HepG2 (cell line): ENCODE measurements around the gene MEPCE. TPM values are rescaled to one million over a fixed set of nuclear protein-coding genes. Genes with fewer than 3 reads are reported as not detected.

ENCODE experiments used
- ASH2L ChIP-seq: fragments of 300-600, 200-600 bp; sonication (generic); IDR thresholded peaks from 2 replicates; pipeline ENCODE4 v1.7.0; 2017; ENCODE audit warnings: low read depth, mild to moderate bottlenecking, moderate library complexity, mixed read lengths, low read length; ENCODE audit not compliant: insufficient read length
- DR1 ChIP-seq: sonication (generic); formaldehyde crosslinking; IDR thresholded peaks from 2 replicates; pipeline ENCODE4 v1.8.0; 2021; ENCODE audit warnings: mild to moderate bottlenecking, missing genetic modification reagents, inconsistent platforms
- FOXJ3 ChIP-seq: sonication (generic); formaldehyde crosslinking; IDR thresholded peaks from 2 replicates; pipeline ENCODE4 v1.4.0; 2020; ENCODE audit warnings: missing genetic modification reagents, mild to moderate bottlenecking, borderline replicate concordance
- FOXM1 ChIP-seq: sonication (generic); formaldehyde crosslinking; IDR thresholded peaks from 2 replicates; pipeline ENCODE4 v1.5.0; 2020; ENCODE audit warnings: missing genetic modification reagents
- FUBP1 ChIP-seq: sonication (generic); formaldehyde crosslinking; IDR thresholded peaks from 2 replicates; pipeline ENCODE4 v1.5.1; 2020; ENCODE audit warnings: missing genetic modification reagents, mild to moderate bottlenecking, borderline replicate concordance
- MIXL1 ChIP-seq: IDR thresholded peaks from 2 replicates; pipeline ENCODE4 v1.6.1; 2016
- NFKB2 ChIP-seq: sonication (generic); formaldehyde crosslinking; IDR thresholded peaks from 2 replicates; pipeline ENCODE4 v1.4.0; 2020; ENCODE audit warnings: missing genetic modification reagents, borderline replicate concordance
- SP1 ChIP-seq, 2 experiments: fragments of 450-650 bp in 1 of 2; sonication (generic) in 1 of 2; formaldehyde crosslinking in 1 of 2; IDR thresholded peaks; 2 replicates each; pipeline versions ENCODE4 v1.4.0 to v1.6.1; 2016 to 2020; ENCODE audit warnings: missing genetic modification reagents in 1 of 2
- TP53 ChIP-seq: sonication (generic); formaldehyde crosslinking; conservative IDR thresholded peaks from 2 replicates; pipeline ENCODE4 v1.4.0; 2020; ENCODE audit warnings: missing genetic modification reagents
- ZBTB7B ChIP-seq: sonication (generic); formaldehyde crosslinking; IDR thresholded peaks from 2 replicates; pipeline ENCODE4 v1.4.0; 2020; ENCODE audit warnings: missing genetic modification reagents
- ZNF614 ChIP-seq: IDR thresholded peaks from 2 replicates; pipeline ENCODE4 v1.6.1; 2018; ENCODE audit warnings: missing biosample characterization, missing genetic modification reagents, inconsistent platforms, borderline replicate concordance
- ZNF83 ChIP-seq: sonication (generic); formaldehyde crosslinking; IDR thresholded peaks from 2 replicates; pipeline ENCODE4 v1.4.0; 2020; ENCODE audit warnings: missing genetic modification reagents, mild to moderate bottlenecking, borderline replicate concordance
- polyA plus RNA-seq, 8 experiments: library from polyadenylated mRNA; depleted of rRNA in 3 of 8; stranded (reverse) in 7 of 8; unstranded in 1 of 8; fragments of >200 nt; fragmentation: Illumina TruSeq in 4 of 8; extraction: Trizol in 4 of 8; gene quantifications; 2 replicates each; pipeline versions ENCODE4 v1.2.1 to v1.2.3, GENCODE V29; 2011 to 2016; ENCODE audit warnings: low read depth in 4 of 8, missing spikeins in 1 of 8, mixed read lengths in 1 of 8; ENCODE audit not compliant: insufficient read depth in 1 of 8
- total RNA-seq, 5 experiments: library from RNA; depleted of rRNA; stranded (reverse); fragments of >200 nt; fragmentation: Illumina TruSeq; extraction: Trizol; gene quantifications; 2 replicates each; pipeline ENCODE4 v1.2.3, GENCODE V29; 2016; ENCODE audit warnings: low read depth in 1 of 5
- TF ChIP-seq, protein P1 (sequence below): IDR thresholded peaks from 2 replicates; pipeline ENCODE4 v1.6.1; 2016; ENCODE audit warnings: low read depth, missing genetic modification reagents, missing compliant biosample characterization
- TF ChIP-seq, protein P2 (sequence below): sonication (generic); formaldehyde crosslinking; IDR thresholded peaks from 2 replicates; pipeline ENCODE4 v1.5.0; 2020; ENCODE audit warnings: mild to moderate bottlenecking, missing genetic modification reagents
- TF ChIP-seq, protein P3 (sequence below): IDR thresholded peaks from 2 replicates; pipeline ENCODE4 v1.6.1; 2016; ENCODE audit warnings: low read depth
- TF ChIP-seq, protein P4 (sequence below): sonication (generic); formaldehyde crosslinking; IDR thresholded peaks from 2 replicates; pipeline ENCODE4 v1.5.0; 2020; ENCODE audit warnings: missing genetic modification reagents, mild to moderate bottlenecking, borderline replicate concordance

The MEPCE gene
- total and polyA plus RNA-seq, 2 of the 13 experiments (the other 11 are each of a cell fraction or from before 2014, with no cell fraction given): 12.3 to 26.0 TPM

DNA sequence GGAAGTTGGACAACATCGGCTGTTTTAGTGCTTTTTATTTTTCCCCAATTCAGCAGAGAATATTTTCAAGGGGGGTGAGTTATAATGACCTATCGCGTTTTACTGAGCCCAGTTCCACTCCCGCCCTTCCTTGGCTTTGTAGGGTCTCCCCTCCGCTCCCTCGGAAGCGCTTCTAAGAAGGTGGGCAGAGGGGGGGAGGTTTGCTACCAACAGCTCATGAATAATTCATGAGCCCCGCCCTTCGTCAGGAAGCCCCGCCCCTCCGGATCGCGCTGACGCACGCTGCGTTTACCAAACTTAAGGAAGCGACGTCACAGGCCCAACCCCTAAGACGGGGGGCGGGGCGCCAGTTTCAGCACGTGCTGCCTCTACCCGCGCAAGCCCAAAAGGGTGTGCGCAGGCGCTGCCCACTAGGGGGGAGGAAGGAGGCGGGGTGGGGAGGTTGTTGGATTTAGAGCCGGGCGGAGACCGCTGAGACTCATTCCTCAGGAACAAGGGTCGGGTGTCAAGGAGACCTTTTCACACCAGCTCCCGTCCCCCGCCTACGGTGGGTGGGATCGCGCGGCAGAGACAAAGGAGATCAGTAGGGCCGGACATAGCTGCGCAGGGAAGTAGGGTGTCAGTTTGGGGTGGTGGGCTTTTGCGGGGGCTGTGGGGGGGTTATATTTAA lies 529 bp upstream of the MEPCE start (continued):
- TF ChIP-seq, protein P1, sequence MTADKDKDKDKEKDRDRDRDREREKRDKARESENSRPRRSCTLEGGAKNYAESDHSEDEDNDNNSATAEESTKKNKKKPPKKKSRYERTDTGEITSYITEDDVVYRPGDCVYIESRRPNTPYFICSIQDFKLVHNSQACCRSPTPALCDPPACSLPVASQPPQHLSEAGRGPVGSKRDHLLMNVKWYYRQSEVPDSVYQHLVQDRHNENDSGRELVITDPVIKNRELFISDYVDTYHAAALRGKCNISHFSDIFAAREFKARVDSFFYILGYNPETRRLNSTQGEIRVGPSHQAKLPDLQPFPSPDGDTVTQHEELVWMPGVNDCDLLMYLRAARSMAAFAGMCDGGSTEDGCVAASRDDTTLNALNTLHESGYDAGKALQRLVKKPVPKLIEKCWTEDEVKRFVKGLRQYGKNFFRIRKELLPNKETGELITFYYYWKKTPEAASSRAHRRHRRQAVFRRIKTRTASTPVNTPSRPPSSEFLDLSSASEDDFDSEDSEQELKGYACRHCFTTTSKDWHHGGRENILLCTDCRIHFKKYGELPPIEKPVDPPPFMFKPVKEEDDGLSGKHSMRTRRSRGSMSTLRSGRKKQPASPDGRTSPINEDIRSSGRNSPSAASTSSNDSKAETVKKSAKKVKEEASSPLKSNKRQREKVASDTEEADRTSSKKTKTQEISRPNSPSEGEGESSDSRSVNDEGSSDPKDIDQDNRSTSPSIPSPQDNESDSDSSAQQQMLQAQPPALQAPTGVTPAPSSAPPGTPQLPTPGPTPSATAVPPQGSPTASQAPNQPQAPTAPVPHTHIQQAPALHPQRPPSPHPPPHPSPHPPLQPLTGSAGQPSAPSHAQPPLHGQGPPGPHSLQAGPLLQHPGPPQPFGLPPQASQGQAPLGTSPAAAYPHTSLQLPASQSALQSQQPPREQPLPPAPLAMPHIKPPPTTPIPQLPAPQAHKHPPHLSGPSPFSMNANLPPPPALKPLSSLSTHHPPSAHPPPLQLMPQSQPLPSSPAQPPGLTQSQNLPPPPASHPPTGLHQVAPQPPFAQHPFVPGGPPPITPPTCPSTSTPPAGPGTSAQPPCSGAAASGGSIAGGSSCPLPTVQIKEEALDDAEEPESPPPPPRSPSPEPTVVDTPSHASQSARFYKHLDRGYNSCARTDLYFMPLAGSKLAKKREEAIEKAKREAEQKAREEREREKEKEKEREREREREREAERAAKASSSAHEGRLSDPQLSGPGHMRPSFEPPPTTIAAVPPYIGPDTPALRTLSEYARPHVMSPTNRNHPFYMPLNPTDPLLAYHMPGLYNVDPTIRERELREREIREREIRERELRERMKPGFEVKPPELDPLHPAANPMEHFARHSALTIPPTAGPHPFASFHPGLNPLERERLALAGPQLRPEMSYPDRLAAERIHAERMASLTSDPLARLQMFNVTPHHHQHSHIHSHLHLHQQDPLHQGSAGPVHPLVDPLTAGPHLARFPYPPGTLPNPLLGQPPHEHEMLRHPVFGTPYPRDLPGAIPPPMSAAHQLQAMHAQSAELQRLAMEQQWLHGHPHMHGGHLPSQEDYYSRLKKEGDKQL (CRISPR knock-in tag): no peak
- no peak for TF ChIP-seq ZBTB7B (CRISPR knock-in tag)
- peak; percentile 64 for TF ChIP-seq ASH2L
- no peak for TF ChIP-seq ZNF83 (CRISPR knock-in tag)
- 0 out of 2 replicates have a peak, but pooled peaks have one; percentile 18 for TF ChIP-seq FOXJ3
- TF ChIP-seq, protein P2, sequence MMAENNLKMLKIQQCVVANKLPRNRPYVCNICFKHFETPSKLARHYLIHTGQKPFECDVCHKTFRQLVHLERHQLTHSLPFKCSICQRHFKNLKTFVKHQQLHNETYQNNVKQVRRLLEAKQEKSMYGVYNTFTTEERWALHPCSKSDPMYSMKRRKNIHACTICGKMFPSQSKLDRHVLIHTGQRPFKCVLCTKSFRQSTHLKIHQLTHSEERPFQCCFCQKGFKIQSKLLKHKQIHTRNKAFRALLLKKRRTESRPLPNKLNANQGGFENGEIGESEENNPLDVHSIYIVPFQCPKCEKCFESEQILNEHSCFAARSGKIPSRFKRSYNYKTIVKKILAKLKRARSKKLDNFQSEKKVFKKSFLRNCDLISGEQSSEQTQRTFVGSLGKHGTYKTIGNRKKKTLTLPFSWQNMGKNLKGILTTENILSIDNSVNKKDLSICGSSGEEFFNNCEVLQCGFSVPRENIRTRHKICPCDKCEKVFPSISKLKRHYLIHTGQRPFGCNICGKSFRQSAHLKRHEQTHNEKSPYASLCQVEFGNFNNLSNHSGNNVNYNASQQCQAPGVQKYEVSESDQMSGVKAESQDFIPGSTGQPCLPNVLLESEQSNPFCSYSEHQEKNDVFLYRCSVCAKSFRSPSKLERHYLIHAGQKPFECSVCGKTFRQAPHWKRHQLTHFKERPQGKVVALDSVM: peak; percentile 96
- no peak for TF ChIP-seq FOXM1 (CRISPR knock-in tag)
- TF ChIP-seq ZNF614 (CRISPR knock-in tag): no peak; the same call in 1 of the 2 replicates
- TF ChIP-seq DR1 (CRISPR knock-in tag): no peak
- no peak for TF ChIP-seq SP1 (IDR thresholded peaks at IDR 0.05)
- TF ChIP-seq SP1 (CRISPR knock-in tag; IDR thresholded peaks at IDR 0.05): peak; percentile 92
- TF ChIP-seq, protein P3, sequence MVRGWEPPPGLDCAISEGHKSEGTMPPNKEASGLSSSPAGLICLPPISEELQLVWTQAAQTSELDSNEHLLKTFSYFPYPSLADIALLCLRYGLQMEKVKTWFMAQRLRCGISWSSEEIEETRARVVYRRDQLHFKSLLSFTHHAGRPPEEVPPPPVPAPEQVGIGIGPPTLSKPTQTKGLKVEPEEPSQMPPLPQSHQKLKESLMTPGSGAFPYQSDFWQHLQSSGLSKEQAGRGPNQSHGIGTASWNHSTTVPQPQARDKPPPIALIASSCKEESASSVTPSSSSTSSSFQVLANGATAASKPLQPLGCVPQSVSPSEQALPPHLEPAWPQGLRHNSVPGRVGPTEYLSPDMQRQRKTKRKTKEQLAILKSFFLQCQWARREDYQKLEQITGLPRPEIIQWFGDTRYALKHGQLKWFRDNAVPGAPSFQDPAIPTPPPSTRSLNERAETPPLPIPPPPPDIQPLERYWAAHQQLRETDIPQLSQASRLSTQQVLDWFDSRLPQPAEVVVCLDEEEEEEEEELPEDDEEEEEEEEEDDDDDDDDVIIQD (CRISPR knock-in tag): 0 out of 2 replicates have a peak, but pooled peaks have one; percentile 44
- TF ChIP-seq FUBP1 (CRISPR knock-in tag): no peak
- TF ChIP-seq, protein P4, sequence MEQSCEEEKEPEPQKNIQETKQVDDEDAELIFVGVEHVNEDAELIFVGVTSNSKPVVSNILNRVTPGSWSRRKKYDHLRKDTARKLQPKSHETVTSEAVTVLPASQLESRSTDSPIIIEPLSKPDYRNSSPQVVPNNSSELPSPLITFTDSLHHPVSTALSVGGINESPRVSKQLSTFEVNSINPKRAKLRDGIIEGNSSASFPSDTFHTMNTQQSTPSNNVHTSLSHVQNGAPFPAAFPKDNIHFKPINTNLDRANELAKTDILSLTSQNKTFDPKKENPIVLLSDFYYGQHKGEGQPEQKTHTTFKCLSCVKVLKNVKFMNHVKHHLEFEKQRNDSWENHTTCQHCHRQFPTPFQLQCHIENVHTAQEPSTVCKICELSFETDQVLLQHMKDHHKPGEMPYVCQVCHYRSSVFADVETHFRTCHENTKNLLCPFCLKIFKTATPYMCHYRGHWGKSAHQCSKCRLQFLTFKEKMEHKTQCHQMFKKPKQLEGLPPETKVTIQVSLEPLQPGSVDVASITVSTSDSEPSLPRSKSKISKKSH: no peak
- no peak for TF ChIP-seq NFKB2 (CRISPR knock-in tag)
- TF ChIP-seq MIXL1 (CRISPR knock-in tag): peak; percentile 74; the same call in 1 of the 2 replicates
- no peak for TF ChIP-seq TP53
